GM23338 (cell line): Measurements from ENCODE around the gene MOK. TPM values are rescaled to one million over a fixed set of nuclear protein-coding genes. Genes with fewer than 3 reads are reported as not detected.

Source experiments
- ATAC-seq: fragments of 200-7000 bp; cut with Tn5 transposase; 3 replicates; pipeline ENCODE4 v1.9.1; 2020
- DNase-seq: peaks from one replicate; pipeline ENCODE4 v3.0.0-alpha.2; 2015; ENCODE audit warnings: low spot score
- H2AFZ ChIP-seq: fragments of 200-600 bp; sonication (generic); 2 replicates; pipeline ENCODE4 v1.8.0; 2016; ENCODE audit warnings: antibody characterized with exemption, mild to moderate bottlenecking, moderate library complexity
- H3F3A ChIP-seq: fragments of 200-600 bp; sonication (generic); replicated peaks from 2 replicates; pipeline ENCODE4 v1.8.0; 2017; ENCODE audit warnings: antibody characterized with exemption, mixed run types, low read depth
- H3K27ac ChIP-seq: fragments of 200-600 bp; sonication (generic); 2 replicates; pipeline ENCODE4 v1.6.1; 2016; ENCODE audit warnings: low read depth
- H3K27me3 ChIP-seq: fragments of 200-600 bp; sonication (generic); 2 replicates; pipeline ENCODE4 v1.8.0; 2016; ENCODE audit warnings: mild to moderate bottlenecking, mixed run types, moderate library complexity; ENCODE audit not compliant: insufficient read depth
- H3K36me3 ChIP-seq: fragments of 200-600 bp; sonication (generic); 2 replicates; pipeline ENCODE4 v1.8.0; 2016; ENCODE audit warnings: mild to moderate bottlenecking; ENCODE audit not compliant: insufficient read depth
- H3K4me1 ChIP-seq: fragments of 200-600 bp; sonication (generic); 2 replicates; pipeline ENCODE4 v1.8.0; 2016; ENCODE audit warnings: mild to moderate bottlenecking, moderate library complexity; ENCODE audit not compliant: insufficient read depth
- H3K4me2 ChIP-seq: fragments of 200-600 bp; sonication (generic); 2 replicates; pipeline ENCODE4 v1.7.1; 2017; ENCODE audit warnings: mixed run types
- H3K4me3 ChIP-seq: fragments of 200-600 bp; sonication (generic); 2 replicates; pipeline ENCODE4 v1.6.1; 2016; ENCODE audit warnings: mixed run types
- H3K79me2 ChIP-seq: fragments of 200-600 bp; sonication (generic); replicated peaks from 2 replicates; pipeline ENCODE4 v1.8.0; 2017; ENCODE audit warnings: mild to moderate bottlenecking; ENCODE audit not compliant: insufficient read depth
- H3K9me2 ChIP-seq: fragments of 200-600 bp; sonication (generic); 2 replicates; pipeline ENCODE4 v1.8.0; 2017; ENCODE audit not compliant: insufficient read depth
- H4K20me1 ChIP-seq: fragments of 200-600 bp; sonication (generic); replicated peaks from 2 replicates; pipeline ENCODE4 v1.8.0; 2017; ENCODE audit warnings: mild to moderate bottlenecking; ENCODE audit not compliant: insufficient read depth
- H3K27ac Mint-ChIP-seq: 2 replicates; pipeline ENCODE4 v1.8.0; 2020; ENCODE audit warnings: inconsistent platforms, mild to moderate bottlenecking, moderate library complexity, mixed read lengths
- H3K27me3 Mint-ChIP-seq: 3 replicates; pipeline ENCODE4 v1.8.0; 2022; ENCODE audit warnings: low read depth, mild to moderate bottlenecking, moderate library complexity, mixed read lengths, inconsistent platforms; ENCODE audit not compliant: insufficient read depth, poor library complexity
- H3K36me3 Mint-ChIP-seq: 3 replicates; pipeline ENCODE4 v1.8.0; 2021; ENCODE audit warnings: low read depth, mild to moderate bottlenecking, inconsistent platforms, moderate library complexity, mixed read lengths
- H3K4me1 Mint-ChIP-seq: 3 replicates; pipeline ENCODE4 v1.8.0; 2020; ENCODE audit warnings: mild to moderate bottlenecking, inconsistent platforms, mixed read lengths
- H3K4me3 Mint-ChIP-seq: 3 replicates; pipeline ENCODE4 v1.8.0; 2021; ENCODE audit warnings: moderate library complexity, mild to moderate bottlenecking, inconsistent platforms, mixed read lengths
- H3K9me3 Mint-ChIP-seq: 3 replicates; pipeline ENCODE4 v1.8.0; 2020; ENCODE audit warnings: moderate library complexity, mild to moderate bottlenecking, inconsistent platforms, mixed read lengths
- CREB1 ChIP-seq: fragments of 250-450 bp; sonication (Bioruptor Pico); IDR thresholded peaks from 2 replicates; pipeline ENCODE4 v1.5.0; 2020; ENCODE audit warnings: low read depth, mild to moderate bottlenecking, moderate library complexity
- JUNB ChIP-seq: IDR thresholded peaks from one replicate; pipeline ENCODE4 v1.6.1; 2016; ENCODE audit warnings: antibody characterized with exemption; ENCODE audit not compliant: unreplicated experiment
- NANOG ChIP-seq: IDR thresholded peaks from 2 replicates; pipeline ENCODE4 v1.6.1; 2016; ENCODE audit warnings: antibody characterized with exemption, borderline replicate concordance
- STAT1 ChIP-seq: IDR thresholded peaks from one replicate; pipeline ENCODE4 v1.6.1; 2016; ENCODE audit warnings: antibody characterized with exemption; ENCODE audit not compliant: unreplicated experiment
- polyA plus RNA-seq: library from polyadenylated mRNA; unstranded; fragments of >200 nt; fragmentation: Nextera tagmentation; extraction: Ambion mirVana; gene quantifications from 2 replicates; pipeline ENCODE4 v1.2.1, GENCODE V29; 2016
- total RNA-seq: library from RNA; depleted of rRNA; stranded (reverse); fragments of >200 nt; shearing (Covaris generic); gene quantifications from 2 replicates; pipeline ENCODE4 v1.2.3, GENCODE V29; 2014
- TF ChIP-seq, protein P1 (sequence below): fragments of 250-450 bp; sonication (Bioruptor Pico); IDR thresholded peaks from 2 replicates; pipeline ENCODE4 v1.5.0; 2020; ENCODE audit warnings: mild to moderate bottlenecking, moderate library complexity
- TF ChIP-seq, protein P2 (sequence below), 2 experiments: fragments of 200-600 bp in 1 of 2; sonication (generic) in 1 of 2; conservative IDR thresholded peaks; 2 replicates each; pipeline versions ENCODE4 v1.5.1 to v1.6.1; 2016 to 2017; ENCODE audit warnings: antibody characterized with exemption in 2 of 2, low read depth in 2 of 2, mild to moderate bottlenecking in 2 of 2, moderate library complexity in 1 of 2

The MOK gene
- total and polyA plus RNA-seq, 2 experiments from 2014 or later: 3.1 TPM

DNA sequence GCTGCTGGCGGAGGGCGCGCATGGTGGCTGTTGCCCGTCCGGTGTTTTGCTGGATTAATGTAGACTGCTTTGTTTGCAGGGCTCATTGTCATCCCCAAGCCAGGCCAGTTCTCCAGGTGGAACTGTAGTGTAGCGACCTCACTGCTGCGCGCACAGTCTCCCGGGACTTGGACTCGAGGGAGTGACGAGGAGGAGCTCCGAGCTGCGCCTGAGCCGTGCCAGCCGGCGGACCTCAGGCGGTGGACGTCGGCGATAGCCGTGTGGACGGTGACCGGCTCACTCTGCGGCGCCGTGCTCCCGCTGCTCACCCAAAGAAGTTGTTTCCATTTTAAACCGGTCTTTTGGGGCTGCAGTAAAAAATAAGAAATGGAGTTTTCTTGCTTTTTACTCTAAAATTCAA is 82.2 kb downstream of the MOK start:
- no peak for ATAC-seq
- Histone ChIP-seq H3K4me2 (no peak overlapping the region), H3K4me3 (no peak overlapping the region), H3K27me3 (no peaks in the 10 kb centered on the region), H3K9me2 (no peaks in the 10 kb centered on the region), H2AFZ (no peak overlapping the region), H3K4me1 (peaks cover 12% of the 10 kb centered on the region; the same call in 1 of the 2 replicates), H3K79me2 (peaks cover 7% of the 10 kb centered on the region; the same call in 1 of the 2 replicates), H4K20me1 (no peaks in the 10 kb centered on the region; the same call in 1 of the 2 replicates), H3F3A (no peaks in the 10 kb centered on the region), H3K27ac (no peak overlapping the region), H3K36me3 (no peaks in the 10 kb centered on the region)
- Mint-ChIP-seq H3K9me3 (no peaks in the 10 kb centered on the region), H3K4me3 (no peak overlapping the region), H3K27ac (no peak overlapping the region), H3K4me1 (peaks cover 24% of the 10 kb centered on the region), H3K36me3 (peaks cover 3% of the 10 kb centered on the region; the same call in 2 of the 3 replicates), H3K27me3 (peaks cover 7% of the 10 kb centered on the region)
- TF ChIP-seq JUNB: no peak
- no peak for DNase-seq

DNA sequence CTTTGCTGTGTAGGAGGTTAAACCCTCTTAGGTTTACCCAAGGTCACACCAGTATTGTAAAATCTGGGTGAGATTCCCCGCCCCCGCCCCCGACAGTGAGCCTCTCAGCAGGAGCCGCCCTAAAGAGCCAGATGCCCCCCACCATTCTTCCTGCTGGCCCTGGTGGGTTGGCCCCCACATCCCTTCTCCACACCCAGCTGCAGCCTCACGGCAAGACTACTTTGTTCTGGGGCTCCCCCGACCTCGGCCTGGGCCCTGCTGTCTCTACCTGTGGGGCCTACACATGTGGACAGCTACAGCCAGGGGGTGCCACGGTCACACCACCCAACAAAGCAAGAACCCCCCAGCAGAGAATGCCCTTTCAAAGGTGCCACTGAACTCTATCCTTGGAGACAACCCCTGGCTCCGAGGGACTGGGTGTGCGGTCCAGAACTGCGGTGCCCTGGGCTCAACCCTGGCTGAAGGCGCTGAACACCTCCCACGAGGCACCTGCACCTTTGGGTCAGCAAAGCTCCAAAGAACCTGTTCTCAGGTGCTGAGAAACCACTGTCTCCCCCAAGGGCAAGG is 82.9 kb downstream of the MOK start:
- Histone ChIP-seq H3K79me2 (peaks cover 11% of the 10 kb centered on the region; the same call in 1 of the 2 replicates), H3K4me2 (no peak overlapping the region), H3K4me1 (peaks cover 12% of the 10 kb centered on the region; the same call in 1 of the 2 replicates), H3K9me2 (no peaks in the 10 kb centered on the region), H3K4me3 (no peak overlapping the region), H3K27ac (no peak overlapping the region), H3K27me3 (no peaks in the 10 kb centered on the region), H3F3A (no peaks in the 10 kb centered on the region), H4K20me1 (no peaks in the 10 kb centered on the region; the same call in 1 of the 2 replicates), H2AFZ (no peak overlapping the region), H3K36me3 (no peaks in the 10 kb centered on the region)
- ATAC-seq: no peak; the same call in 2 of the 3 replicates
- peaks cover 7% of the 10 kb centered on the region for H3K27me3 Mint-ChIP-seq
- H3K4me3 Mint-ChIP-seq: no peak overlapping the region
- TF ChIP-seq, protein P1, sequence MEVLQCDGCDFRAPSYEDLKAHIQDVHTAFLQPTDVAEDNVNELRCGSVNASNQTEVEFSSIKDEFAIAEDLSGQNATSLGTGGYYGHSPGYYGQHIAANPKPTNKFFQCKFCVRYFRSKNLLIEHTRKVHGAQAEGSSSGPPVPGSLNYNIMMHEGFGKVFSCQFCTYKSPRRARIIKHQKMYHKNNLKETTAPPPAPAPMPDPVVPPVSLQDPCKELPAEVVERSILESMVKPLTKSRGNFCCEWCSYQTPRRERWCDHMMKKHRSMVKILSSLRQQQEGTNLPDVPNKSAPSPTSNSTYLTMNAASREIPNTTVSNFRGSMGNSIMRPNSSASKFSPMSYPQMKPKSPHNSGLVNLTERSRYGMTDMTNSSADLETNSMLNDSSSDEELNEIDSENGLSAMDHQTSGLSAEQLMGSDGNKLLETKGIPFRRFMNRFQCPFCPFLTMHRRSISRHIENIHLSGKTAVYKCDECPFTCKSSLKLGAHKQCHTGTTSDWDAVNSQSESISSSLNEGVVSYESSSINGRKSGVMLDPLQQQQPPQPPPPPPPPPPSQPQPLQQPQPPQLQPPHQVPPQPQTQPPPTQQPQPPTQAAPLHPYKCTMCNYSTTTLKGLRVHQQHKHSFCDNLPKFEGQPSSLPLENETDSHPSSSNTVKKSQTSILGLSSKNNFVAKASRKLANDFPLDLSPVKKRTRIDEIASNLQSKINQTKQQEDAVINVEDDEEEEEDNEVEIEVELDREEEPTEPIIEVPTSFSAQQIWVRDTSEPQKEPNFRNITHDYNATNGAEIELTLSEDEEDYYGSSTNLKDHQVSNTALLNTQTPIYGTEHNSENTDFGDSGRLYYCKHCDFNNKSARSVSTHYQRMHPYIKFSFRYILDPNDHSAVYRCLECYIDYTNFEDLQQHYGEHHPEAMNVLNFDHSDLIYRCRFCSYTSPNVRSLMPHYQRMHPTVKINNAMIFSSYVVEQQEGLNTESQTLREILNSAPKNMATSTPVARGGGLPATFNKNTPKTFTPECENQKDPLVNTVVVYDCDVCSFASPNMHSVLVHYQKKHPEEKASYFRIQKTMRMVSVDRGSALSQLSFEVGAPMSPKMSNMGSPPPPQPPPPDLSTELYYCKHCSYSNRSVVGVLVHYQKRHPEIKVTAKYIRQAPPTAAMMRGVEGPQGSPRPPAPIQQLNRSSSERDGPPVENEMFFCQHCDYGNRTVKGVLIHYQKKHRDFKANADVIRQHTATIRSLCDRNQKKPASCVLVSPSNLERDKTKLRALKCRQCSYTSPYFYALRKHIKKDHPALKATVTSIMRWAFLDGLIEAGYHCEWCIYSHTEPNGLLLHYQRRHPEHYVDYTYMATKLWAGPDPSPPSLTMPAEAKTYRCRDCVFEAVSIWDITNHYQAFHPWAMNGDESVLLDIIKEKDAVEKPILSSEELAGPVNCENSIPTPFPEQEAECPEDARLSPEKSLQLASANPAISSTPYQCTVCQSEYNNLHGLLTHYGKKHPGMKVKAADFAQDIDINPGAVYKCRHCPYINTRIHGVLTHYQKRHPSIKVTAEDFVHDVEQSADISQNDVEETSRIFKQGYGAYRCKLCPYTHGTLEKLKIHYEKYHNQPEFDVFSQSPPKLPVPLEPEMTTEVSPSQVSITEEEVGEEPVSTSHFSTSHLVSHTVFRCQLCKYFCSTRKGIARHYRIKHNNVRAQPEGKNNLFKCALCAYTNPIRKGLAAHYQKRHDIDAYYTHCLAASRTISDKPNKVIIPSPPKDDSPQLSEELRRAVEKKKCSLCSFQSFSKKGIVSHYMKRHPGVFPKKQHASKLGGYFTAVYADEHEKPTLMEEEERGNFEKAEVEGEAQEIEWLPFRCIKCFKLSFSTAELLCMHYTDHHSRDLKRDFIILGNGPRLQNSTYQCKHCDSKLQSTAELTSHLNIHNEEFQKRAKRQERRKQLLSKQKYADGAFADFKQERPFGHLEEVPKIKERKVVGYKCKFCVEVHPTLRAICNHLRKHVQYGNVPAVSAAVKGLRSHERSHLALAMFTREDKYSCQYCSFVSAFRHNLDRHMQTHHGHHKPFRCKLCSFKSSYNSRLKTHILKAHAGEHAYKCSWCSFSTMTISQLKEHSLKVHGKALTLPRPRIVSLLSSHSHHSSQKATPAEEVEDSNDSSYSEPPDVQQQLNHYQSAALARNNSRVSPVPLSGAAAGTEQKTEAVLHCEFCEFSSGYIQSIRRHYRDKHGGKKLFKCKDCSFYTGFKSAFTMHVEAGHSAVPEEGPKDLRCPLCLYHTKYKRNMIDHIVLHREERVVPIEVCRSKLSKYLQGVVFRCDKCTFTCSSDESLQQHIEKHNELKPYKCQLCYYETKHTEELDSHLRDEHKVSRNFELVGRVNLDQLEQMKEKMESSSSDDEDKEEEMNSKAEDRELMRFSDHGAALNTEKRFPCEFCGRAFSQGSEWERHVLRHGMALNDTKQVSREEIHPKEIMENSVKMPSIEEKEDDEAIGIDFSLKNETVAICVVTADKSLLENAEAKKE (CRISPR knock-in tag): no peak
- TF ChIP-seq NANOG (no peak), CREB1 (no peak), JUNB (no peak), STAT1 (no peak)
- TF ChIP-seq, protein P2, sequence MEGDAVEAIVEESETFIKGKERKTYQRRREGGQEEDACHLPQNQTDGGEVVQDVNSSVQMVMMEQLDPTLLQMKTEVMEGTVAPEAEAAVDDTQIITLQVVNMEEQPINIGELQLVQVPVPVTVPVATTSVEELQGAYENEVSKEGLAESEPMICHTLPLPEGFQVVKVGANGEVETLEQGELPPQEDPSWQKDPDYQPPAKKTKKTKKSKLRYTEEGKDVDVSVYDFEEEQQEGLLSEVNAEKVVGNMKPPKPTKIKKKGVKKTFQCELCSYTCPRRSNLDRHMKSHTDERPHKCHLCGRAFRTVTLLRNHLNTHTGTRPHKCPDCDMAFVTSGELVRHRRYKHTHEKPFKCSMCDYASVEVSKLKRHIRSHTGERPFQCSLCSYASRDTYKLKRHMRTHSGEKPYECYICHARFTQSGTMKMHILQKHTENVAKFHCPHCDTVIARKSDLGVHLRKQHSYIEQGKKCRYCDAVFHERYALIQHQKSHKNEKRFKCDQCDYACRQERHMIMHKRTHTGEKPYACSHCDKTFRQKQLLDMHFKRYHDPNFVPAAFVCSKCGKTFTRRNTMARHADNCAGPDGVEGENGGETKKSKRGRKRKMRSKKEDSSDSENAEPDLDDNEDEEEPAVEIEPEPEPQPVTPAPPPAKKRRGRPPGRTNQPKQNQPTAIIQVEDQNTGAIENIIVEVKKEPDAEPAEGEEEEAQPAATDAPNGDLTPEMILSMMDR (conservative IDR thresholded peaks at IDR 0.05; ENCODE audit: low read depth in 2 of 2): no peak
- DNase-seq: no peak
- H3K36me3 Mint-ChIP-seq: peaks cover 3% of the 10 kb centered on the region; the same call in 2 of the 3 replicates
- no peaks in the 10 kb centered on the region for H3K9me3 Mint-ChIP-seq
- H3K4me1 Mint-ChIP-seq: peaks cover 24% of the 10 kb centered on the region
- no peak overlapping the region for H3K27ac Mint-ChIP-seq
